Measurements from ENCODE around the gene CERT1.

Gene CERT1

DNA sequence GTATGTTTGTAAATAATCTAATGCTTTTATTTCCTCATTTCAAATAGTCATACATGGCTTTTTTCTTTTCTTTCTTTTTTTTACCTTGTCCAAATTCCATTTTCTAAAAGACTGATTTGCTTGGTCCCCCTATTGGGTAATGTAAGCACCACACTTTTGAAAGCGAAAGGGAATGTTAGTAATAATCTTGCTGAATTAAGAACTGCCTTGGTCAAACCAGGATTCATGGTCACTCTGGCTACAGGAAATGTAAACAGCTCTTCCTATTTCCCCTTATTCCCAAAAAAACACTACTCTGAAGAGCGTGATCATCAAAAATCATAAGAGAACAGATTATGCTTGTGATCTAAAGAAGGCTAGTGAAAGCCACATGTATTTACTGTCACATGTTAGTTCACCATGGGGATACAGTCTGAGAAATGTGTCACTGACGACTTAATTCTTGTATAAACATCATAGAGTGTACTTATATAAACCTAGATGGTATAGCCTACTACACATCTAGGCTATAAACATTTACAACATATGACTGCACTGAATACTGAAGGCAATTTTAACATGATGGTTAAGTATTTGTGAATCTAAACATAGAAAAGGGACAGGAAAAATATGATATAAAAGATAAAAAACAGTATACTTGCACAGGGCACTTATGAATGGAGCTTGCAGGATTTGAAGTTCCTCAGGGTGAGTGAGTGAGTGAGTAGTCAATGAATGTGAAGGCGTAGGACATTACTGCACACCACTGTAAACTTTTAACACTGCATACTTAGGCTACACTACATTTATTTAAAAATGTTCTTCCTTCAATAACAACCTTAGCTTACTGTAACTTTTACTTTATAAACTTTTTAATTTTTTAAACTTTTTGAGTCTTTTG, 99.1 kb downstream of the CERT1 start:
- in situ Hi-C loops (cut with MboI; ENCODE audit: low sequenced_read_pairs), result no loop called here

DNA sequence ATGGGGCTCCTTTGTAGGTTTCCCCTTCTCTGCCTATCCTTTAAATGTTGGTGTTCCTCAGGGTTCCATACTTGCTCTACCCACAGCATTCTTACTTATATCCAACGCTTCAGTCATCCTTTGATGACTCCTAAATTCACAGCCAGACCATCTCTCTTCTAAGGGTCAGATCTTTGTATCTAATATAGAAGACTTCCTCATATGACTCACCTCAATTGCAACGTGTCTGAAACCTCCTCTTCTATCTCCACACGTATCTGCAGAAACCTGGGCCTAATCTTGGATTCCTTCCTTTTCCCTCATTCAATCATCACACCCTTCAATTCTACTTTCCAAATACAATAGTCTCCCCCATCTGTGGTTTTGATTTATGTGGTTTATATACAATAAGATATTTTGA, 106.1 kb downstream of the CERT1 start:
- in situ Hi-C loops (cut with MboI; ENCODE audit: low sequenced_read_pairs), result no loop called here

DNA sequence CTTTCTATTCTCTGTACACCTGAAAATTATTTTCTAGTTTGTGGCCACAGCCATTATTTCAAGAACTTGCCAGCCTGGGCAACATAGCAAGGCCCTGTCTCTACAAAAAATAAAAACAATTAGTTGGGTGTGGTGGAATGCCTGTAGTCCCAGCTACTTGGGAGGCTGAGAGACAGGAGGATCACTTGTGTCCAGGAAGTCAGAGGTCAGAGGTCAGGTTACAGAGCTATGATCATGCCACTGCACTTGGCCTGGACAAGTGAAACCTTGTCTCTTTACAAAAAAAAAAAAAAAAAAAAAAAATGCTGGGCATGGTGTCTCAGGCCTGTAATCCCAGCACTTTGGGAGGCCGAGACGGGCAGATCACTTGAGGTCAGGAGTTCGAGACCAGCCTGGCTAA, 116.2 kb downstream of the CERT1 start:
- in situ Hi-C loops (cut with MboI; ENCODE audit: low sequenced_read_pairs), result no loop called here

DNA sequence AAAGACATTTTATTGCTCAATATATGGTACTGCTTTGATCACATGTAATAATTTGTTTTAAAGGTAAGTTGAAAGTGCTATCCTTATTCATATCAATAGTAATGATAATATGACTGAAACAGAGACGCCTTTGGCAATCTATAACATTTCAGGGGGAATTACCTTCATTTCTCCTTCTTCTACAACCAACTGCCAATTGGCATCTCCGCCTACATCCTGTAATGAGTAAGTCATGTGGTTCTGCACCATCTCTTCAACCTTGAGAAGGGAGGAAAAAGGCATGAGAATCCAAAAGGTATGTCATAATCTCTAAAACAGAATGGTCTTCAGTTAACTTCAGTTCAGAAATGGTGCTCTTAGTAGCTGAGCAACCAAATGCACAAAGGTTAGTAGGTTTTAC, 122.0 kb downstream of the CERT1 start:
- in situ Hi-C loops (cut with MboI; ENCODE audit: low sequenced_read_pairs), result no loop called here

DNA sequence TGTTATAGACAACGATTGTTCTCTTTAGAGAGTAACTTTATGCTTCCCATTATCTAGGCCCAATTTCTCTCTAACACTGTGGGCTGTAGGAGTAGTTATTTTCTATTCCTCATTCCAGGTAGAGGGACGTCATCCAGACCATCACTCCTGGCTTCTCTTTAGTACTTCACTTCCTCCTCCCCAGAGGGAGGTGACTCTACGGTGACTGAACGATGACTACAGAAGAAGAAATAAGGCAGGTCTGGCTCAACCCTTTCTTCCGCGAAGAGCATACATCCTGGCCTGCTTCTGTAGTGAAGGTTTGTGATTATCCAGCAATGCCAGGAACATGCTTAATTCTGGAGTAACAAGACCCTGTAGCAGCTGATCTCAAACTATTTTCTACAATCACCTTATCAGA, 123.6 kb downstream of the CERT1 start:
- in situ Hi-C loops (cut with MboI; ENCODE audit: low sequenced_read_pairs), result no loop called here

DNA sequence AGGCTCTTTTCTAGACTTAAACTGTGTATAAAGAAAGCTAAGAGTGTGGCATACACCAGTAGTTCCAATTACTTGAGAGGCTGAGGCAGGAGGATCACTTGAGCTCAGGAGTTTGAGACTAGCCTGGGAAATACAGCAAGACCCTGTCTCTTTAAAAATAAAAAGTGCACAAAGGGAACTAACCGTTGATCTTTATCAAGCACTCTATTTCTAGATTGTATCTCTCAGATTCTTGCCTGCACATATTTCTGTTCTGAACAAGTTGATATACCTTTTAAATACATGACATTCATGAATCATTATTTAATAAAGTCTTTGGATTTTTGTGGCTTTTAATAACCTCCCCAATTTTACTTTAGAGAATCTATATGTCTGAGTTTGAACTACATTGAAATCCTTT, 127.2 kb downstream of the CERT1 start:
- in situ Hi-C loops (cut with MboI; ENCODE audit: low sequenced_read_pairs), result no loop called here

DNA sequence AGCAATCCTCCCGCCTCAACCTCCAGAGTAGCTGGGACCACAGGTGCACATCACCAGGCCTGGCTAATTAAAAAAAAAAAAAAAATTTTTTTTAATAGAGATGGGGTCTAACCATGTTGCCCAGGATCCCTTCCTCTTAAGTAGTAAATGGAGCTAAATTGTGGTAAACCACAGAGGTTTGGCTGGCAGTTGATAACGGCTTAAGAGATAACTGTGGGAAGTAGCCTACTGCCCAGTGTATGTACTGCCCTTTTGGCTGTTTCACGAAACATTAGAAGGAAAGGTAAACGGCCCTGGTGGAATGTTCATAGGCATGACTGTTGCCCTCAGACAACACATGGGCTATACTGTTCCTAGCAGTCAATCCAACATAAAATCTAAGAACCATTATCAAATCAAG, 130.0 kb downstream of the CERT1 start:
- in situ Hi-C loops (cut with MboI; ENCODE audit: low sequenced_read_pairs), result no loop called here

DNA sequence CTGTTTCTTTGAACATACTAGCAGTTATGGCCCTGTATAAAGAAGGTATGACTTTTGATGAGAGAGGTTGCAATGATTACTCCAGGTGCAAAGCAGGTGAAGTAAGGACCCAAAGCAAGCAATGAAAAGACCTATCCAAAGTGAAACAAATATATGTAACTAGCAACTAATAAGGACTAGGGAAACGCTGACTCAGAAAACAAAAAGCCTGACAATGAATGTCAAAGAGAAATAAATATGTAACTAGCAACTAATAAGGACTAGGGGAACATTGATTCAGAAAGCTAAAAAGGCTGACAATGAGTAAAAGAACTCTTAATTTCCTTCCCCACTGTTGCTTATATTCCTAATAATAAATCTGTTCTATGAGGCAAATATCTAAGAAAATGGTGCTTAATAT, 131.3 kb downstream of the CERT1 start:
- in situ Hi-C loops (cut with MboI; ENCODE audit: low sequenced_read_pairs), result no loop called here

DNA sequence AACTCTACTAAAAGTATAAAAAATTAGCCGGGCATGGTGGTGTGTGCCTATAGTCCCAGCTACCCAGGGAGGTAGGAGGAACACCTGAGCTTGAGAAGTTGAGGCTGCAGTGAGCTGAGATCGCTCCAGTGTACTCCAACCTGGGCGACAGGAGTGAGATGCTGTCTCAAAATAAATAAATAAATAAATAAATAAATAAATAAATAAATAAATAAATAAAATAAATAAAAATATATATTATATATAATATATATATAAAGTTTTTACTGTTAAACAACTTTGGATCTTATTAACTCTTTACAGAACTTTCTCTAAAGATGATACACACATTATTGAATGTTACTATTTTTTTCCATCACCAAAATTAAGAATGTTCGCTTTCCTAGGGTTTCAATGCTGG, 136.0 kb downstream of the CERT1 start:
- in situ Hi-C loops (cut with MboI; ENCODE audit: low sequenced_read_pairs), result no loop called here

DNA sequence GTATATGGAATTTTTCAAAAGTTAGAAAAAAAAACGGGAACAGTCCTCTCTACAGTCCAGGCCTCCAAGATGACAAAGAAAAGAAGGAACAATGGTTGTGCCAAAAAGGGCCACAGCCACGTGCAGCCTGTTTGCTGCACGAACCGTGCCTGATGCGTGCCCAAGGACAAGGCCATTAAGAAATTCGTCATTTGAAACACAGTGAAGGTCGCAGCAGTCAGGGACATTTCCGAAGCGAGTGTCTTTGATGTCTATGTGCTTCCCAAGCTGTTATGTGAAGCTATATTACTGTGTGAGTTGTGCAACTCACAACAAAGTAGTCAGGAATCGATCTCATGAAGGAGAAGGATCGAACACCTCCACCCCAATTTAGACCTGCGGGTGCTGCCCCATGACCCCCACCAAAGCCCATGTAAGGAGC, 137.0 kb downstream of the CERT1 start:
- in situ Hi-C loops (cut with MboI; ENCODE audit: low sequenced_read_pairs), result no loop called here

DNA sequence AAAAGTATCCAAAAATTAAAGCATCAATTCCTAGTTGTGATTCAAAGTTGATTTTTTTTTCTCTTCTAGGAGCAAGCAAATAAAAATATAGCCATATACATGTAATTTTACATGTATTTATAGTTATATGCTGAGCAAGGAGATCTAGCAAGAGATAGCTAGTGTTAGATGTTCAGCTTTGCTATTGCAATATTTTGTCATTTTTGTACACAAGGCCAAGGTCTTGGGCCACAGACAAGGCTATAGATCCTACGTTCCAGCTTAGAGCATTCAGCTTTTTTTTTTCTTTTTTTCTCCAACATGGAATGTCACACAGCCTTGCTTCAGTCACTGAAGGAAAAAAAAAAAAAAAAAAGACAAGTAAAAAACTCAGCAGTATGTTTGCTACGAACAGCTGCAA, 137.6 kb downstream of the CERT1 start:
- in situ Hi-C loops (cut with MboI; ENCODE audit: low sequenced_read_pairs), result no loop called here

DNA sequence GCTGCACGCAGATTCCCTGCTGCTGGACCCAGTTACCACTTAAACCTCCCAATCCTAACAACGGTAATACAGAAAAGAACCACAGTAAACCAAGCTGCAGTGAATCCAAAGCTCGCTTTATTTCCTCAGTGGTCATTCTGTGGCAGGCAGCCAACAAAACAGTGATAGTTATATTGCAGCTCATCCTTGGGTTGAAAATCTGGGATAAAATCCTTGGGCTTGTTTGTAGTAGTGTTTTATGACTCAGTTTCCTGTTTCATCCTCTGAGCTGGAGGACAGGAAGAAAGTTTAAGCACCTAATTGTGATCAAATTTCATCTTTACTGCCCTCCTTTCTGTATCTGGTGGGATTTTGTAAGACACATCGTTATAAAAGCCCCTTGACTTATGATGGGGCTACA, 143.0 kb downstream of the CERT1 start:
- in situ Hi-C loops (cut with MboI; ENCODE audit: low sequenced_read_pairs), result no loop called here

DNA sequence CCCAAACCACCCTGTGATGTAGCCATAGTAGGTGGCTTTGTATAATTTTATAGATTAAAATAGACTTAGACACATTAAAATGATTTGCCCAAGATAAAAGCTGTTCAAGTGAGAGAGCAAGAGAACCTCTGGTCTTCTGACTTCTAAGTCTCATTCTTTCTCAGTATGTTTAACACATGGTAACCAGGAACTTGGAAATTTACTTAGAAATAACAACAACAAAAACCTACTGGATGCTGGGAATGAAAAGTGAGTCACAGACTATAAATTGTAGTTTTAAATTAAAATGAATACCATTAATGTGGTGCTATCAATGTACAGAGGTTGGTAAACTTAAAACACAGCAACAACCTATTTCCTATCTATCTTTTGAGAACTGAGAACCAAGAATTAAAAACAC, 144.0 kb downstream of the CERT1 start:
- in situ Hi-C loops (cut with MboI; ENCODE audit: low sequenced_read_pairs), result no loop called here

DNA sequence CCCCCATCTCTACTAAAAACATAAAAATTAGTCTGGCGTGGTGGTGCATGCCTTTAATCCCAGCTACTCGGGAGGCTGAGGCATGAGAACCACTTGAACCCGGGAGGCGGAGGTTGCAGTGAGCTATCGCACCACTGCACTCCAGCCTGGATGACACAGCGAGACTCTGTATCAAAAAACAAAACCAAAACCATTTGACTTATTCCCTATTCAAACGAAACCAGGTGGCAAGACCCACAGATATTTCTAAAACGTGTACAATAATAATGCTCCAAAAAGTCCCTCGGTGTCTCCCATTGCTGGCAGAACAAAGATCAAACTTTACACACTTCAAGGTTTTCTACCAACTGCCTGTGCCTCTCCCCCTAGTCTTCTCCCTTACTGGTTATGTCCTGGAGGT, 144.6 kb downstream of the CERT1 start:
- in situ Hi-C loops (cut with MboI; ENCODE audit: low sequenced_read_pairs), result no loop called here

DNA sequence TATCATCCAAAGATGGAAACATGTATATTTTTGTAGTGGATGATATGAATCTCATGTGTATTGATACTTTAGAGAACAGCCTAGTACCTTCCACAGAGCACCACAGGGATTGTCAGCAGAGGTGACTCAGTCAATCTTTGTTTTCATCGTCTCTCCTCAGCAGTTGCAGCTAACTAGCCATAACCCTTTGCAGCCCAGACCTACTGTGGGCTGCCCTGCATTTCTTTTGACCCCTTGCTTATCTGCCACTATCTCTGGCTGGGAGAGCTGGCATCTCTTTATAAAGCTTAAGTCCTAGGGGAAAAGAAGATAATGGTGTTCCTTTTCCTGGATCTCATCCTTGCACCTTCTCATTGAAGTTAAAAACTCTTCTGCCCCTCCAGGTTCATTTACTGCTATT, 145.7 kb downstream of the CERT1 start:
- in situ Hi-C loops (cut with MboI; ENCODE audit: low sequenced_read_pairs), result no loop called here

DNA sequence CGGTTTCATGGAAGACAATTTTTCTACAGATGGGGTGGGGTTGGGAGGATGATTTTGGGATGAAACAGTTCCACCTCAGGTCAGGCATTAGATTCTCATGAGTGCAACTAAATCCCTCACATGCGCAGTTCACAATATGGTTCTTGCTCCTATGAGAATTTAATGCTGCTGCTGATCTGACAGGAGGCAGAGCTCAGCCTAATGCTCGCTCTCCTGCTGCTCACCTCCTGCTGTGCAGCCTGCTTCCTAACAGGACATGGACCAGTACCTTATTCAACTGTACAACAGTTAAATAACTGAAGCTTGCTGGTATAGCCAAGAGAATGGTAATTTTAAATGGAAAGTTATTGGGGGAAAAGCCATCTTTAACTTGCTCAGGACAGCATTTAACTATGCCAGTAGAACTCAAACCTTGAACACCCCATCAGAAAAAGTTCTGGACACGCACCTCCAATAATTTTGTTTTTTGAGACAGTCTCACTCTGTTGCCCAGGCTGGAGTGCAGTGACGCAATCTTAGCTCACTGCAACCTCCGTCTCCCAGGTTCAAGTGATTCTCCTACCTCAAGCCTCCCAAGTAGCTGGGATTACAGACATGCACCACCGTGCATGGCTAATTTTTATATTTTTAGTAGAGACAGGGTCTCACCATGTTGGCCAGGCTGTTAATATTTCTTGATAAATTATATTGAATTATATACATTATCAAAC, 146.7 kb downstream of the CERT1 start:
- in situ Hi-C loops (cut with MboI; ENCODE audit: low sequenced_read_pairs), result no loop called here

DNA sequence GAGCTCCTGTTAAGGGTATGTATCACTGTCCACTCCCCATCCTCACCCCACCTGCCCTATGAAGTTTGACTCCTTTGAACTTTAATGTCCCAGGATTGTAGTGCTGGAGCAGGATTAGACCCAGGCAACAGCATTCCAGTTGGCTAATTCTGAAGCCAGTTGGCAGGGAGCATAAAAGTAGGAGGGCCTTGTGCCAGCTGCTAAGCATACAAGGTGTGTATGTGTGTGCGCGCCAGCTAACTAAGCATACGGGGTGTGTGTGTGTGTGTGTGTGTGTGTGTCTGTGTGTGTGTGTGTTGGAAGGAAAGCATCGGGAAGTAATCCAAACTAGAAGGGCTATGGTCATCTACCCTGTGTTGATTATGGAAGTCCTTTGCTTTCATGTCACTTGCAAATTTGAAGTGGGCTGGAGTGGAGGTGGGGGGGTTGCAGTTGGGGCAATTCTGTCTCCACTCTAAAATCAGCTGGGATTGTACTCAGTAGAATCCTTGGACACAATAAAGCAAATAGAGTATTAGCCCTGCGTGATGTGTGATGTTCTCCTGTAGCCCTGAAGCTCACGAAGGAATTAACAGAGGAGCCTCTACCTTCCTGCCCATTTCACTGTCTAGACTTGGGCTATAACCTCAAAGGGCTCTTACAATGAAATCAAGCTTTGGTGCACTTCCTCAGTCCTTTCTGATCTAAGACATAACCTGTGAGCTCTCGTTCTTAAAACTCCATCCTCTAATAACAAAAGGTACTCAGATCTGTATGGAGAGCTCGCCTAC, 147.5 kb downstream of the CERT1 start:
- in situ Hi-C loops (cut with MboI; ENCODE audit: low sequenced_read_pairs), result no loop called here

DNA sequence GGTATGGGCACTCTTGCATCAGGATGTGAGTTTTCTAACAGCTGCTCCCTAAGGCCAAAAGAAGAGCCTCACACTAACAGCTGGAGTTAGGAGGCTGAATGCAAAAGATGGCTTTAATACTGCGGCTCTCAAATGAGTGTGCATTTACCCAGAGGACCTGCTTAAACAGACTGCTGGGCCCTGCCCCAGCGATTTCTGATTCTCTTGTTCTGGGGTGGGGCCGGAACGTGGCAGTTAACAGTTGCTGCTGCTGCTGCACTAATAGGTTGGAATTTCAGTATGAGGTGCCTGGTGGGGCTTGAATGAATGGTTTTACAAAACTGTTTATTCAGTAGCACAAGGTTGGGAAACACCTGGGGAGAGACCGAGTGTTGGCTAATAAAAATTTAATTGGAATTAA, 148.3 kb downstream of the CERT1 start:
- in situ Hi-C loops (cut with MboI; ENCODE audit: low sequenced_read_pairs), result no loop called here

DNA sequence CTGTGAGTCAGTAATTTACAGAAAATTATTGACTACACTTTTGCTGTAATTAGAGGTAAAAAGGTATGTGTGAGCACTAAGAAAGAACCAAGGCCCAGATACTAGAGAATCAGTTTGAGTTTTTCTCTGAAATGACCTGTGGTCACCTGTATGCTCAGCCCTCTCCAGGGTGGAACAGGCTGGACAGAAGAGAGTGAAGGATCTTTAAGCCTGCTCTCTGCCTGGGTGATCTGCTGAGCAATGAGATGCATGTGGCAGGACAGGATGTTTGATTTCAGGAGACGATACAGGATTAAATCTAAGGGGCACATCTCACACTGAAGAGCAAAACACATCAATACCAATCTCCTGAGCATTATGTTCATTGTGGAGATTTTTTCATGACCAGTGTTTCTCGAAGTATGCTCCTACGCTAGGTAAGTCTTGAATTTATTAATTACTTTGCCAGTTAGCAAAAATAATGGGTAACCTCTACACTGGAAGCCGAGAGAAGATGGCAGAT, 148.9 kb downstream of the CERT1 start:
- in situ Hi-C loops (cut with MboI; ENCODE audit: low sequenced_read_pairs), result no loop called here

DNA sequence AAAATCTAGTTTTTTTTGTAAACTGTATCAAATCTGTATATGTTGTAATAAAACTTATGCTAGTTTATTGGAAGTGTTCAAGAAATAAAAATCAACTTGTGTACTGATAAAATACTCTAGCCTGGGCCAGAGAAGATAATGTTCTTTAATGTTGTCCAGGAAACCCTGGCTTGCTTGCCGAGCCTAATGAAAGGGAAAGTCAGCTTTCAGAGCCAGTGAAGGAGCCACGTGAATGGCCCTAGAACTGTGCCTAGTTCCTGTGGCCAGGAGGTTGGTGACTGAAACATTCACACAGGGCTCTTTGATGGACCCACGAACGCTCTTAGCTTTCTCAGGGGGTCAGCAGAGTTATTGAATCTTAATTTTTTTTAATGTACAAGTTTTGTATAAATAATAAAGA, 150.1 kb downstream of the CERT1 start:
- in situ Hi-C loops (cut with MboI; ENCODE audit: low sequenced_read_pairs), result no loop called here

DNA sequence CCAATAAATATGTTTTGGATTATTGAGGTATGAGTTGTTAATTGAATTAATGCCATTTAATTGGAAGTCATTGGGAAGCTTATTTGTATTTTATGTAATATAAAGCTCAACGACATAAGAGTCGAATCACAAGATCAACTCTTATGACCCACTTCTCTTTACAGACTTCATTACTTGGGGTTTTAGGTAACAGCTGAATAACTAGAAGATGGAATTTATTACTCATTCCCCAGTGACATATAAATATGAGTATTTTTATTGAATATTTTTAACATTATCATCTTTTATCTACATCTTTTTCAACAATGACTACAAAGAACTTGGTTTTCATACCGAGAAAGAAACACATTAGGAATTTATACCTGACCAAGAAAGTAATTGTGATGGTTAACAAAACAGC, 153.3 kb downstream of the CERT1 start:
- in situ Hi-C loops (cut with MboI; ENCODE audit: low sequenced_read_pairs), result no loop called here

DNA sequence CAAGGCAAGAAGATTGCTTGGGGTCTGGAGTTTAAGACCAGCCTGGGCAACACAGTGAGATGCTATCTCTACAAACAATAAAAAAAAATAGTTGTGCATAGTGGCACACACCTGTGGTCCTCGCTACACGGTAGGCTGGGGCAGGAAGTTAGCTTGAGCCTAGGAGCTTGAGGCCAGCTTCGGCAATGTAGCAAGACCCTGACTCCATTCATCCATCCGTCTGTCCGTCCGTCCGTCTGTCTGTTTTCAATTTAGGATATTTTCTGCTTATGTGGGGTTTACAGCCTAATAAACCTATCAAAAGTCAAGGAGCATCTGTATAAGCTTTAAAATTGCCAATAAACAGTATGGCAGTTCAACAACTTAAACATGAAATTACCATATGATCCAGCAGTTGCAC, 154.7 kb downstream of the CERT1 start:
- in situ Hi-C loops (cut with MboI; ENCODE audit: low sequenced_read_pairs), result no loop called here
